ENCODE results near the gene ELMO1.

- no peak for TF ChIP-seq CTCF (conservative IDR thresholded peaks at IDR 0.05; ENCODE audit: low read depth in 2 of 2)
- TF ChIP-seq EZH2 (IDR thresholded peaks at IDR 0.05; ENCODE audit: low read depth, unreplicated experiment) = no peak
- no peak for TF ChIP-seq EZH2phosphoT487 (IDR thresholded peaks at IDR 0.05; ENCODE audit: unreplicated experiment)
- TF ChIP-seq POLR2AphosphoS5 (IDR thresholded peaks at IDR 0.05; ENCODE audit: low read depth) = no peak
- no peak for TF ChIP-seq REST (IDR thresholded peaks at IDR 0.05; ENCODE audit: unreplicated experiment)
- TF ChIP-seq NANOG (IDR thresholded peaks at IDR 0.05; ENCODE audit: borderline replicate concordance) = no peak
Observed at GRCh38 chr7:37040330-37040729, 408.3 kb downstream of the ELMO1 start.

Data from GM23338 (cell line).